ENCODE results near the gene RBFOX2.

Gene RBFOX2

DNA sequence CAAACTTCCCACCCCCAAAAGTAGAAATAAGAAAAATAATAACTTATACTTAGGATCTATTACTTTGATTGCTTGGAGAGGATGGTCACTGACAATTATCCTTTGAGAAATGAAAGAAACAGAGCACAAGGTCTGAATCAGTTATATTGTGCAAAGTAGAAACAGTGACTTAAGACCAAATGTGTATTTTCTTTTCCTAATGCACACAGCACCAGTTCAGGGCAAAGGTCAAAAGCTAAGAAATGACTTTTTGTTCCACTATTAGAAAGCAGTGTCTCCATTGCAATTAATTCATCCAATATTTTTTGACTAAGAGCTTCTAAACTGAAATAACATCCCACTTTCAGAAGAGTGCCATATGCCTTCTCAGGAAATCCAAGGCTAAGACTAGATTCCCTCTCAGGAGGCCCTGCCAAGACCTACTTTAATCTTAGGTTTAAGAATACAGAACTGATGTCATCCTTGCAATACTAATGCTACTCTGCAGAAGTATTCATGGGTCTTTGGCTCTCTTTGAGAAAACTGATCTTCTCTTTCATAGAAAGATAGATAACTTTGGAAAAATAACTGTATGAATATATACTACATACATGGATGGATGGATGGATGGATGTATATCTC, 164.0 kb downstream of the RBFOX2 start:
- DNase-seq (ENCODE audit: low spot score) = no peak

DNA sequence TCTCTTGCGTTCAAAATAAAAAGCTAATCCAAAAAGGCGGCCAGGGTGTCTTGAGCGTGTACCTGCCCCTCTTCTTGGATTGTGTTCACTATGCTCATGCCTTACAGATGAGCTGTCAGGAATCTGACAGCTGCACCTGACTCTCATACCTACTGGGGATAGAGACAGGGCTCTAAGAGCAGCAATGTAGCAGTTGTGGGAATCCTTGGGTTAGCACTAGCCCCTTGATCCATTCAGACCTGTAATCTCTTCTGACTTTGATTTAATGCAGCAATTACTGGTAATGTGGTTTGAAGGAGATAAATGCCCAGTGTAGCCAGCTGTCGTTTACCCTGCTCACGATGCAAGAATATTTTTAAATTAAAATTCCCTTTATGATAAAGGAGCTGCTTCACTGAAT, 165.2 kb downstream of the RBFOX2 start:
- DNase-seq (ENCODE audit: low spot score) = no peak

DNA sequence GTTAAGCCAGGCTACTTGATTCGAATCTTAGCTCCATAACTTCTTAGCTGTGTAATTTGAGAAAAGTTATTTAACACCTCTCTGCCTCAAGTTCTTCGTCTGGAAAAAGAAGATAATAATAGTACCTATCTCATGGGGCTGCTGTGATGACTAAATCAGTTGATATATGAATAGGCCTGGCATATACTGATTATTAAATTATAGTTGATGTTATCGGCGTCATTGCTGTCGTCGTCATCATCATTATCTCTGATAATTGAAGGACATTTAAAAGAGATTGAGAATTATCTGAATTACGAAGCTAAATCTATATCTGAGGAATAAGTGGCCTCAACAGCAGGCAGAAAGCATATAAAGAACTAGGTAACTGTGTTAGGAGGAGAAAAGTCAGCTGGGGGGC, 165.9 kb downstream of the RBFOX2 start:
- DNase-seq (ENCODE audit: low spot score) = no peak

DNA sequence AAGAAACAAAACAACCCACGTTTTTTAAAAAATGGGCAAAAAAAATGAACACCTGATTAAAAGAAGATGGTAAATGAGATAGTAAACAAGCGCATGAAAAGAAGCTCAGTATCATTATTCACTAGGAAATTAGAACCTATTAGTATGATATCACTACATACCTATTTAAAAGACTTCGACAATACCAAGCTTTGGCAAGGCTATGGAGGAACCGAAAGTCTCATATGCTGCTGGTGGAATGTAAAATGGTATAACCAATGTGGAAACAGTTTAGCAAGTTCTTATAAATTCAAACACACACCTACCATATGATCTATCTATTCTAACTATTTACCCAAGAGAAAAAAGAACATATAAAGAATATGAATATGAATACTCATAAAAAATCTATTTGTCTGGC, 167.2 kb downstream of the RBFOX2 start:
- no peak for DNase-seq (ENCODE audit: low spot score)

DNA sequence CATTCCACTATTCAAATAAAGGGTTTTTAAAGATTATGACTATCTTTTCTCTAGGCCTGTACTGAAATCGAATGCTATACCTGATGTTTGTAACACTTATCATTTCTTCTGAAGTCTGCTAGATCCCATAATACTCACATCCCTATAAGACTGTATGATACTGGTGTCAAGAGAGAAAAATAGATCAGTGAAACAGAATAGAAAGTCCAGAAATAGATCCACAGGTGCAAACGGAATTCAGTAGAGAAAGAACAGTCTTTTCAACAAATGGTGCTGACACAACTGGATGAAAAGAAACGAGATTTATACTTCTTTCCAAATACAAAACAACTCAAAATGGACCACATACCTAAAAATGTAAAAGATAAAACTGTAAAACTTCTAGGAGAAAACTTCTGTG, 167.8 kb downstream of the RBFOX2 start:
- DNase-seq (ENCODE audit: low spot score) = no peak

DNA sequence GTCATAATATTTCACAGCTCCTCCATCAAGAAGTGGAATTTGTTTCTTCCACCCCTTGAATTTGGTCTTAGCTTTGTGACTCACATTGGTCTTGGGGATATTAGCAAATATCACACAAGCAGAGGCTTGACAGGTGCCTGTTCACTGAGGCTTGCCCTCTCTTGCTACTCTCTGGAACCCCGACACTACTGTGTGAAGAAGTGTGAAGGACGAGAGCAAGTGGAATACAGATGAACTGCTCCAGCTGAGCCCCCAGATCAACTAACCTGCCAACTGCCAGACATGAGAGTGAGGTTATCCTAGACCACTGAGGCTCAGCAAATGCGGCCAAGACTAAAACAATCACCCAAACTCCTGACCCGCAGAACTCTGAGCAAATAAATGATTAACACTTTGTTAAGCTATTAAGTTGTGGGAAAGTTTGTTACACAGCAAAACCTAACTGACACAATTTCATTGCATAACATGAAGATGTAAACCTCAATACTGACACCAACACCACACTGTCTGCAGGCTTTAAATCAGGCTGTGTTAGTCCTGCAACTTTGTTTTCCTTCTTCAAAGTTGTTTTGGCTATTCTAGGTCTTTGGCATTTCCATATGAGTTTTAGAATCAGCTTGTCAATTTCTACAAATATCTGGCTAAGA, 168.4 kb downstream of the RBFOX2 start:
- DNase-seq (ENCODE audit: low spot score) = no peak

DNA sequence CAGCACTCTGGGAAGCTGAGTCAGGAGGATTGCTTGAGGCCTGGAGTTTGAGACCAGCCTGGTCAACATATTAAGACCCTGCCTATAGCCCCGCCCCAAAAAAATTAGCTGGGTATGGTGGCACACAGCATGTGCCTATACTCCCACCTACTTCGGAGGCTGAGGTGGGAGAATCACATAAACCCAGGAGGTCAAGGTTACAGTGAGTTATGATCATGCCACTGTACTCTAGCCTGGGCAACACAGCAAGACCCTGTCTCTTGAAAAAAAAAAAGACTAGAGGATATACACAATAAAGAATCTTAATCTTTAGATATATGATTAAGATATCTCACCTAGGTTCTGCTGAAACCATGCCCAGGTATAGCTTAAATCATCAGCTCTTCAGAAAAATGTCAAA, 174.3 kb downstream of the RBFOX2 start:
- no peak for DNase-seq (ENCODE audit: low spot score)

DNA sequence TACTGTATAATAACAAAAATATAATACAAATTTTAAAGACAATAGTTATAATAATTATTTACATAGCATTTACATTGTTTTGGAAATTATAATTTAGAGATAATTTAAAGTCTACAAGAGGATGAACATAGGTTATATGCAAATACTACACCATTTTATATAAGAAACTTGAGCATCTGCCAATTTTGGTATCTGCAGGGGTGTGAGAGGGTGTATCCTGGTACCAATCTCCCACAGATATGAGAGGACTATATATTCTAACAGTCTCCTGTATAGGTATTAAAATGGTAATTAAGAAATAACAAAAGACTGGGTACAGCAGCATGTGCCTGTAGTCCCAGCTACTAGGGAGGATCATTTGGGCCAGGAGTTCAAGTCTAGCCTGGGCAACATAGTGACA, 176.5 kb downstream of the RBFOX2 start:
- no peak for DNase-seq (ENCODE audit: low spot score)

DNA sequence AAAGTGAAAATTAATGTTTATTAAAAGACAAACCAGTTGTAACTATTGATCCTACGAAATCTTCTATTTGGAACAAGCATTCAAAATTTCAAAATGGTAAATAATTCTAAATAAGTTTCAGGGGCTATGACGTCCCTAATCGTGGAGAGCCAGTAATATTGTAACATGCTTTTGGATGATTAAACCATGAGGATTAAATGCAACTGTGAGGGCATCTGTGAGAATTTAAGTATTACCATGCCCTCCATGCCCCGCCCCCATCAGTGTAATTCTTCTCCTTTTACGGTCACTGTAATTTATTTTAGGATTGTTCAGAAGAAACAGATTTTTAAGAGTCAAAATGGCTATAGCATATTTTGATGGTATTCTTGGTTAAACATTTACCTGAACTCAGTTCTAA, 177.8 kb downstream of the RBFOX2 start:
- no peak for DNase-seq (ENCODE audit: low spot score)

DNA sequence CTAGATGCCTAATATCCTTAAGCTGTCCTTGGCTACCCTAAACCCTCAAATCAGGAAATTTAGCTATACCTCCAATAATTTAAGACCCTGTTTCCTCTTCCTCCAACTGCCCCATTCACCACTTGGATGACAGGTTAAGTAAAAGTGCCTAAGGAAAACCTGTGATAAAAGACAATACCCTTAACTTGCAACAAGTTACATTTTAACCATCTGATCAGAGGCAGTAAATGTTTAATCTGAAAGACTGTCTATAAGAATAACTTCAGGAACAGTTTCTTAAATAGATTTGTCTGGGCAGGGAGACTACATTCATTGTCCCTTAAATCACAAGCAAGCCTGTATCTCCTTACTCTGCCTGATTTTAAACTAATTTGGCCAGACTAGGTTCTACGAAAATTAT, 181.8 kb downstream of the RBFOX2 start:
- no peak for DNase-seq (ENCODE audit: low spot score)

DNA sequence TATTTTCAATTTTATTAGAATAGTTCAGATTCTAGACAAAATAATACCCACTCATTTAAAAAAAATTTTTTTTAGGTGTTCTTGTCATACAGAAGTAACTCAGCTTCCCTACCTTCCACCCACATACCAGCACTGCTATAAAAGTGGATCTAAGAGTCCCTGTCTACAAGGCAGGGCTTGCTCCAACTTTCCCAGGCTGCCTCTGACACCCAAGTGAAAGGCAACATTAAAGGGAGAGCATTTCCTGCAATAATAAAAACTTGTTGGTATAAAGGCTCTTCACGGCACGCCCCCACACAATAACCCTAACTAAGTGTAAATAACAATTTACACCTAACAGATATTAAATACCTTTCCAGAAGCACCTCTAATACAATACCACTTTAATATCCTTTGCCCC, 183.7 kb downstream of the RBFOX2 start:
- no peak for DNase-seq (ENCODE audit: low spot score)

DNA sequence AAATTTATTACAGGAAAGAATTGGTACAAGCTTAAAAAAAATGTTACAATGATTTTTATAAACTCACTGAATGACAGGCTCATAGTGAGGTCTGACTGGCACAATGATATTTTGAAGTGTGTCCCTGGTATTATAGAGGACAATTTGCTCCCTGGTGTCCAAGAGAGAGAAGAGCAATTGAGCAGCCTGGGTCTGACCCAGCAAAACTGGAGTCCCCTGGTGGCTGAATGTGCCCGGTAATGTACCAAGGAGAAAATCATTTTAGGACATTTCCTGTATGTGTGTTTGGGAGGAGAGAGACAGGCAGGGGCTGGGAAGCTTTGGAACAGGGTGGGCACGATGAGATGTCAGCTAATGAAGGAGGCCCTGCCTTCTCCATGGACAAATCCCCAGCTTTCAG, 185.7 kb downstream of the RBFOX2 start:
- peak; percentile 46 for DNase-seq (ENCODE audit: low spot score)

DNA sequence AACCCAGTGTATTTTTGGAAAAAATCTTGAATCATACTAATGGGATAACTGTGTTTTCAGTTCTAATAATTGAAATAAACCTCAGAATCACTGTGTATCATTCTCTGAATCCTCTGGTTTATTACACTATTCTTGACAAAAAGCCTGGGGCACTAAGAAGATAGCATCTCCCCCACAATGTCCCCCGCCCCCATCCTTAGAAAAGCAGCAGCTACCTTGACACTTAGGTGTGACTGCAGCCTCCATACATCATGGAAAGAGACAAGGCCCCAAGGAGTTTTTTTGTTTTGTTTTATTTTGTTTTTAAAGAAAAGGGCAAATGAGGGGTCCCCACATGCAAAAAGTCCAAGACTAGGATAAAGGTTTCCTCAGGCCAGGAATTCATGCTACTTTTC, 186.1 kb downstream of the RBFOX2 start:
- no peak for DNase-seq (ENCODE audit: low spot score)

DNA sequence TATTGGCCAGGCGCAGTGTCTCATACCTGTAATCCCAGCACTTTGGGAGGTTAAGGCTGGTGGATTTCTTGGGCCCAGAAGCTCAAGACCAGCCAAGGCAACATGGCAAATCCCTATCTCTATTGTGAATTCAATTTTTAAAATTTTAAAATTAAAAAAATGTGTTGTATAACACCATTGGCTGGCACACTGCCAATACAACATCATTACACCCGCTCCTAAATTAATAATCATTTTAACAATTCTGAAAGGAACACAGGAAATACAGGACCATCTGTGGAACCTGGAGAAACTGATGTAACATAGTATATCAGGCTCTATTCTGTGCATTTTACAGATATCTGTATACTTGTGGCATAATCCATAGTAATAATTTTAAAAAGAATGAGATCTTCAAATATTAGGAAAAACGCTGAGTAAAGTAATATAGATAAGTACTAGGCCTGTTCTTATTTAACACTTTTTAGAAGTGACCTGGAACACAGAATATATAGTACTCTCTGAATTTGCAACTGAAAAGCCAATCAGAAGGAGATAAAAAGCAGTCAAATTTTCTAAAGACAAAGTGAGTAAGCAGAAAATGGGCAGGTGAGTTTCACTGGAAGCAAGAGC, 186.6 kb downstream of the RBFOX2 start:
- no peak for DNase-seq (ENCODE audit: low spot score)

DNA sequence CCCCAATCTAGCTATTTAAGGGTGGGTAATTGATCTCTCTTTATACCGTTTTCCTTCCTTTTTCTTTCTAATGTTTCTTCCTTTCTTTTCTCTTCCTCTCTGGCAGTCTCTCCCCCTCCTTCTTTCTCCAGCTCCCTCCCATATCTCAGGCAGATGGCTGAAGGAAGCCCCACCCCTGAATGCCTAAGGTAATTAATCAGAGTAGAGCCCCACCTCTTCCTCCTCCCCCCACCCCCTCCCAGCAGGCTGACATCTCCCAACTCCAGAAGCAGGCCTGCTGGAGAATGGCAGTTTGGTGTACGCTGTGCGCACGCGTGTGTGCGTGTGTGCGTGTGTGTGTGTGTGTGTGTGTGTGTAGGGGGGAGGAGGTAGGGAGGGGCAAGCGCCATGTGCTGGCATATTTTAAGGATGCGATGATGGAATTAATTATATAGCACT, 188.3 kb downstream of the RBFOX2 start:
- peak; percentile 88 for DNase-seq (ENCODE audit: low spot score)

DNA sequence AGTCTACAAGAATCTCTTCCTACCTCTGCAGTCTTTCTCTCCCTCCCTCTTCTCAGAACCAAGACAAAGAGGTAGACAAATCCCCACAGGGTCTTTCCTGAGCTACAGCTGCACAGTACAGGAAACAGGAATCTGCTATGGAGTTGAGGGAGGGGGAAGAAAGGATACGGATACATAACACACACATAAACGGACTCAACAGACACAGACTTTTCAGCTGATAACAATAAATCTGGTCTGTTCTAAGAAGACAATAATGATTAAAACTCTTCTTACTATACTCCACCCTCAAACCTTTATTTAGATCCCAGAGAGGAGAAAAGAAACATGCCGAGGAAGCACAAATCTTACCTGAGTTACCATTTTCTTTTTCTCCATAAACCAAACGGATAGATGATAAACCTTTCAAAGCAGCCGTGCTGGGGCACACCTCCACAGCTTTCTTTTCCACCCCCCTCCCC, 188.8 kb downstream of the RBFOX2 start:
- DNase-seq (ENCODE audit: low spot score) = peak; percentile 24

DNA sequence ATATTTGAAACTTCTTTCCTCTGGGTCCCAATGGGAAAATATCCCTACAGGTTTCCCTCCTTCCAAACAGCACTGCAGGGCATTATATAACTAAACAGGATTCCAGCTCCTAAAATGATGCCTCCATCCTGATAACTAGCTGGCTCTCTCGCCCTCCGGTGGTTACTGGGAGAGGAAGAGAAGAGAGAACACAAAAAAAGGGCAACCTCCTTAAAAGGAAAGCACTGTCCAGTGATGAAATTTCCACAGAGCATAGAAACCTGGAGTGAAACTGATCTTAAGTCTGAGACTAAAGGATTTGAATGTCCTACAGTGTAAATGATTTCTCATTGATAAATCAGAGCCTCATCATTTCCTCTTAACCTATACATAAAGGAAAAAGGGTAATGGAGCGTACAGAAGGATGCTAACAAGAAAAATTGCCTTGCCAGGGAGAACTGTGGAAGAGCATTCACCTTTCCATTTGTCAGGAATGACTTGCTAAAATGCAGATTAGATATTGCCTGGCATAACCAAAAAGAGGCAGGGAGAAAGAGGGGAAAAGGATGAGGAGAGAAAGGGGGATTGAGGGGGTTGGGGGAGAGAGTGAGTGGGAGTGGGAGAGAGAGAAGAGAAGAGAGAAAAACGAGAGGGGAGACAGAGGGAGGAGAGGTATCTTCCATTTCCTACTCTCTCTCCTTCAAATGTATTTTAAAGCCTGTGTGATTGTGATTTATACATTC, 189.6 kb downstream of the RBFOX2 start:
- peak; percentile 47 for DNase-seq (ENCODE audit: low spot score)

DNA sequence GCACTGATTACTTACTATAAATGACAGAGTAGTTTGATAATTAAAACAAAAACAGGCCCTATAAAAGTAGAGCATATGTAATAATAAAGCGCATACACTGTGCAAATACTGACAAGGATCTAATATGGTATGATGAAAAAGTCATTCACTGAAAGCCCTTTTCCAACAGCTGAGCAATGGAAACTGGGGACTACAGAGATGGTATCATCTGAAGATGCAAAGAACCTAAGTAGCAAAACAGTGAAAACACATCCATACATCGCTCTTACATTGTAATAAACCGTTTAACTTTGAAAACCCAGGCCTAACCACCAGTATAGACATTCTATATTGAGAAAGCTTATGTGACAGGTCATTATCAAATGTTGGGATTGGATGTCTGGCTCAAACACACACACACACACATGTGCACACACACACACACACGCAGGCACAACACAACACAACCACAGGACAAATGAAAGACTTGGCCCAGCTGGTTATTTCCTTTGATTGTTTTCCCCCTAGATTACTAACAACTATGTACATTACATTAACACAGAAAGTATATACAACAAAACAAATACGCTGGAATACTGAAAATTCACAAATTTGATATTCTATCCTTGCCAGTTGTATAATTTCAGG, 191.4 kb downstream of the RBFOX2 start:
- DNase-seq (ENCODE audit: low spot score) = no peak

DNA sequence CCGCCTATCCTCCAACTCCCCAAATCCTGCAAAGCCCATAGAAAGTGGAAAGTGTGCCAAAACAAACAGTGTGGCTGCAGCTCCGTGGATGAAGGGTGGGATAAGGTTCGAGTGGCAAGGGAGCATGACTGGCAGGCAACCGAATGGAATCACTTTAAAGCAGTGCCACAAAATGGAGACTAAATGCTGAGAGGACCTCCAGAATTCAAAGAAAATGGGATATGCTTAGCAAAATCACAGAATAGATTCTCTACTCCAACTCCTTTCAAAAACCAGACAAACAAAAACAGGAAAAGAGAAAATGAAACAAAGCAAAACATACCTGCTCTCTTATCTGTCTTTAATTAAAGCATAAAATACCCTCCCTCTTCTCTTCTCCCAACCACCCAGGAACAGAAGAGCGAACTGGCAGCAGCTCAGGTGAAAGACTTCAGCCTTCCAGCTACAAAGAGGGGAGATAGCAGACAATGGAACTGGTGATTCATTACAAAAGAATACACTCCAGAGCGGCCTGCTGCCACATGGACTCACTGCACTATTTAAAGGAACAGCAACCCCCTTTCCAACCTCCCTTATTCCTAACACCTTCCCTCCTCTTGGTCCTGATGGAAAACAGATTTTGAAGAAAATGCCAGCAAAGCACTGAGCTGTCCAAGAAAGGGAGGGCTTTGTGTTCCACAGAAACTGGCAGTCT, 192.5 kb downstream of the RBFOX2 start:
- DNase-seq (ENCODE audit: low spot score) = peak; percentile 80

DNA sequence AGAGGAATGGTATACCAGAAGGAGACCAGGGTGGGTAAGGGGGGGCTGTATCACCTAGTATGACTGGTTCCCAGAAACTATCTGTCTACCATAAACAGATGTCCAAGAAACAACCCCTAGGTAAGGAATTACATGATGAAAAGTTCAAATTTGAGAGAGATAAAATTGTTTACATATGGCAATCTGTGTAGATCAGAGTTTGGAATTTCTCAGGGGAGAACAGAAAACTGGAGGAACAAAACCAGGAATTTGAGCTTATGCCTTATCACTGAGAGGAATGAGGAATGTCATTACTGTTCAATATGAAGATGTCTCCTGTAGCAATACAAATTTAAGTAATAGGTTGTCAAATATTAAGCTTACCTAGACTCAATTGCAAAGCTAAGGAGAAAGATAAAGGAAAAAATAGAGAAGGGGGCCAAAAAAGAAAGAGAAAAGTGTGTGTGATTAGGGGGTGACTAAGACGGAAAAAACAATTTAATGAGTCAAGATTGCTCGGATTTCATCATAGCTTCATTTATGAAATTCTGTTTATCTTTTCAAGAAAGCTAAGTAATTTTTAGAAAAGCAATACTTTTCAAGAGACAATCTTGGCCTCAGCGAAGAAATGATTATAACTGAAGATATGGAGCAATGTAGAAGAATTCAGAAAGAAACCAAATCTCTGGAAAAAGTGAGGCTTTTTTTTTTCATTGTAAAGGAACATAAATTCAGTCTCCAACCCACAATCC, 193.2 kb downstream of the RBFOX2 start:
- DNase-seq (ENCODE audit: low spot score) = peak; percentile 48

DNA sequence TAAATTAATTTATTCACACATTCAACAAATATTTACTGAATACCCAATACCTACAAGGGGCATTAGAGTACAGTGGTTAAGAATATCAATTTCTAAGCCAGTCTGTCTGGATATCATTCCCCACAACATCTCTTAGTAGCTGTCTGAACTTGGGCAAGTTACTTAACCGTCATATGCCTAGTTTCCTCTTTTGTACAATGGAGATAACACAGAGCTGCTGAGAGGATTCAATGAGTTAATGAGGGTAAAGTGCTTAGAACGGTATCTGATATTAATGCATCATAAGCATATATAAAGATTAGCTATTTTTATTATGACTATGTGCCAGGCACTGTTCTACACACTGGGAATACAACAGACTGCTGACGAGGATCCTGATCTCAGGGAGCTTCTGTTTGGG, 194.6 kb downstream of the RBFOX2 start:
- DNase-seq (ENCODE audit: low spot score) = no peak
